ENCODE measurements around the gene MAP3K20. TPM values are rescaled to one million over a fixed set of nuclear protein-coding genes. Genes with fewer than 3 reads are reported as not detected.

Gene MAP3K20
- total and polyA plus RNA-seq, 2 donors: 11.2 to 15.1 TPM

DNA sequence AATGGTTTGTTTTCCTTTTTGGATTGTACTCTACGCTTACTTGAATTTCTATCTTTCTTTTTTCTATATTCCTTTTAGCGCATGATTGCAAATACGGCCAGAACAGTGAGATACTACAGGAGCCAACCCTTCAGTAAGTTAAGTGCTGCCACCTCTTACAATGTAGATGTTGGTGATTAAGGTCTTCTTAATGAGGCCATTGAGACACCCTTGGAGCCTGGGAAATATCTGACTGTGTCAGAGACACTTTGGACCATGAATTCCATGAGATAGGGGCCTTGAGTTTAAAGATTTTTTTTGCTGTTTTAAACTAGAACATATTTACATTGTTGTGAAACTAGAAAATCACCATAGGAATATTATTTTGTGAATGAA lies 27.1 kb upstream of the MAP3K20 start:
- 98% methylated on average over 3 of the region's 3 CpGs for WGBS
- Histone ChIP-seq H3K36me3 (ENCODE audit: control insufficient read depth in 2 of 2, insufficient read depth in 2 of 2, low read length in 1 of 2) (no peaks in the 10 kb centered on the region), H3K27me3 (ENCODE audit: control insufficient read depth in 2 of 2, insufficient read depth in 1 of 2, low read length in 1 of 2) (no peaks in the 10 kb centered on the region), H3K4me3 (ENCODE audit: low read length in 2 of 2) (no peak overlapping the region), H3K4me1 (ENCODE audit: control insufficient read depth in 2 of 2, insufficient read depth in 2 of 2, low read length in 2 of 2) (no peaks in the 10 kb centered on the region), H3K27ac (ENCODE audit: low read depth in 1 of 2, low read length in 1 of 2) (no peak overlapping the region), H3K9me3 (ENCODE audit: control insufficient read depth in 2 of 2, insufficient read depth in 1 of 2, low read length in 1 of 2) (no peaks in the 10 kb centered on the region)
- DNase-seq (ENCODE audit: low read depth in 6 of 9, low spot score in 9 of 9): no peak

DNA sequence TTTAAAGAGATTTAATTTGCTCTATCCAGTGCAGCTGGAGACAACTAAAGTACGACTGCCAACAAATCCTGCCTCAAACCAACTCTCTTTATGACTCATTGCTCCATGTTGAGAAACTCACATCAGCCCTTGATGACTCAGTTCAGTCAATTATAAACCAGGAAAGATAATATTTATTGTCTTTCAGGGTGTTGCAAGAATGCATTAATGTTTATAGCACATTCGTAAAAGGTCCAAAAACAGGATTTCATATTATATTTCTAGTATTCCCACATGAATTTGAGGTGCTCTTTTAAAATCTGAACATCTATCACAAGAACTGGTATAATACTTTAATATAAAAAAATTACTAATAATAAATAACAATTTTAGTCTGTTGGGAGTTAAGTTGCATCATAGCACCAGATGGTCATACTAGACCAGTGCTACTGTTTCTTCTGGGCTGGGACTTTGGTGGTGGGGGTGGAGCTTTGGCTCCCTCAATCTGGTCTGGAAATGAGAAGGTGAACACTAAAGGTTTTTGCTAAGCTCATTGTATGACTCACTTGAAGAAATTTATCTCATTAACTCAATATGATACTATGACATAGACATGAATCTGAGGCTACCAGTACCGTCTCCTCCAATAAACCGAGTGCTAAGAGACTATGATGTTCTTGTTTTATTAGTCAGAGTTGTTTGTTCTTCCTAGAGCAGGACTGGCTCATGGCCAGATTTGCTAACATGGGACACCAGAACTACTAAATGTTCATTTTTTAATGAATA lies 26.6 kb upstream of the MAP3K20 start:
- no peaks in the 10 kb centered on the region for H3K27me3 ChIP-seq (ENCODE audit: control insufficient read depth in 2 of 2, insufficient read depth in 1 of 2, low read length in 1 of 2)
- no peaks in the 10 kb centered on the region for H3K4me1 ChIP-seq (ENCODE audit: control insufficient read depth in 2 of 2, insufficient read depth in 2 of 2, low read length in 2 of 2)
- no peak overlapping the region for H3K27ac ChIP-seq (ENCODE audit: low read depth in 1 of 2, low read length in 1 of 2)
- DNase-seq (ENCODE audit: low read depth in 6 of 9, low spot score in 9 of 9): no peak
- no peak overlapping the region for H3K4me3 ChIP-seq (ENCODE audit: low read length in 2 of 2)
- H3K36me3 ChIP-seq (ENCODE audit: control insufficient read depth in 2 of 2, insufficient read depth in 2 of 2, low read length in 1 of 2): no peaks in the 10 kb centered on the region
- WGBS: 92% methylated on average over 4 of the region's 4 CpGs
- no peaks in the 10 kb centered on the region for H3K9me3 ChIP-seq (ENCODE audit: control insufficient read depth in 2 of 2, insufficient read depth in 1 of 2, low read length in 1 of 2)

DNA sequence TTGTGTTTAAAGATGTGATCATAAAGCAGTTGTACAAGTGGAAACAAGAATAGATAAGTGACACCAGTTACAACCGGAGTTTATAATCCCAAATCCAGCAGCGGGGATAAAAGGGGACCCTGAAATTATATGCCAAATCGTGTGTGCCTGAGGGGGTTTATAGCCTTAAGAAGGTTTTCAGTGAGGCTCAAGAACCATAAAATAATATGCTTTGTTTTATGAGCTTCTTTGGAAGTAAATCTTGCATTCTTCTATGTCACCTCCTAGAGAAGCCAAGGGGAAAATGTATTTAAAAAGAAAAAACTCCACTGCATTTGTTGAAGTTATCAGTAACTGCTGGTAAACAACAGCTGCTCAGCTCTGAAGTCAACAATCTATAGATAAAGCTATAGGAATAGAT lies 25.8 kb upstream of the MAP3K20 start:
- H3K4me1 ChIP-seq (ENCODE audit: control insufficient read depth in 2 of 2, insufficient read depth in 2 of 2, low read length in 2 of 2): no peaks in the 10 kb centered on the region
- H3K27me3 ChIP-seq (ENCODE audit: control insufficient read depth in 2 of 2, insufficient read depth in 1 of 2, low read length in 1 of 2): no peaks in the 10 kb centered on the region
- DNase-seq (ENCODE audit: low read depth in 6 of 9, low spot score in 9 of 9): no peak
- H3K36me3 ChIP-seq (ENCODE audit: control insufficient read depth in 2 of 2, insufficient read depth in 2 of 2, low read length in 1 of 2): no peaks in the 10 kb centered on the region
- no peak overlapping the region for H3K27ac ChIP-seq (ENCODE audit: low read depth in 1 of 2, low read length in 1 of 2)
- WGBS: 92% methylated on average over 3 of the region's 3 CpGs
- no peak overlapping the region for H3K4me3 ChIP-seq (ENCODE audit: low read length in 2 of 2)
- H3K9me3 ChIP-seq (ENCODE audit: control insufficient read depth in 2 of 2, insufficient read depth in 1 of 2, low read length in 1 of 2): no peaks in the 10 kb centered on the region

DNA sequence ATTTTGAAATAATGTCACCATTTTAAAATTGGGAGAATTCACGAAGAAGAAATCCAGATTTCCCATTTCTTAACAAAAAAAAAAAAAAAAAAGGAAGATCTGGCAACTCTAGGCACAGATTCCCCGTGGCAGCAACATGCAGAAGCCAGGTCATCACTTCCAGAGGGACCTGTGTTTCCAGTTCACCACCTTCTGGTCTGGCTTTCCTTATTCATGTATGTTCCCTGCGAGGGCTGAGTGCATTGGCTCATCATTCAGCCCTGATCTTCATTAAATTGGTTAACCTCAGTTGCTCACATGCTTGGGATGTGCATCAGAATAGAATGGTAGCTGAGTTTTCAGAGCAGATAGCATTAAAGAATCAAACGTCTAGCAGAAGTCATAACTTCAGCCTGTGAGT lies 25.0 kb upstream of the MAP3K20 start:
- H3K4me1 ChIP-seq (ENCODE audit: control insufficient read depth in 2 of 2, insufficient read depth in 2 of 2, low read length in 2 of 2): no peaks in the 10 kb centered on the region
- no peak overlapping the region for H3K27ac ChIP-seq (ENCODE audit: low read depth in 1 of 2, low read length in 1 of 2)
- DNase-seq (ENCODE audit: low read depth in 6 of 9, low spot score in 9 of 9): no peak
- no peaks in the 10 kb centered on the region for H3K36me3 ChIP-seq (ENCODE audit: control insufficient read depth in 2 of 2, insufficient read depth in 2 of 2, low read length in 1 of 2)
- H3K27me3 ChIP-seq (ENCODE audit: control insufficient read depth in 2 of 2, insufficient read depth in 1 of 2, low read length in 1 of 2): no peaks in the 10 kb centered on the region
- 94% methylated on average over 4 of the region's 4 CpGs for WGBS
- H3K4me3 ChIP-seq (ENCODE audit: low read length in 2 of 2): no peak overlapping the region
- no peaks in the 10 kb centered on the region for H3K9me3 ChIP-seq (ENCODE audit: control insufficient read depth in 2 of 2, insufficient read depth in 1 of 2, low read length in 1 of 2)

DNA sequence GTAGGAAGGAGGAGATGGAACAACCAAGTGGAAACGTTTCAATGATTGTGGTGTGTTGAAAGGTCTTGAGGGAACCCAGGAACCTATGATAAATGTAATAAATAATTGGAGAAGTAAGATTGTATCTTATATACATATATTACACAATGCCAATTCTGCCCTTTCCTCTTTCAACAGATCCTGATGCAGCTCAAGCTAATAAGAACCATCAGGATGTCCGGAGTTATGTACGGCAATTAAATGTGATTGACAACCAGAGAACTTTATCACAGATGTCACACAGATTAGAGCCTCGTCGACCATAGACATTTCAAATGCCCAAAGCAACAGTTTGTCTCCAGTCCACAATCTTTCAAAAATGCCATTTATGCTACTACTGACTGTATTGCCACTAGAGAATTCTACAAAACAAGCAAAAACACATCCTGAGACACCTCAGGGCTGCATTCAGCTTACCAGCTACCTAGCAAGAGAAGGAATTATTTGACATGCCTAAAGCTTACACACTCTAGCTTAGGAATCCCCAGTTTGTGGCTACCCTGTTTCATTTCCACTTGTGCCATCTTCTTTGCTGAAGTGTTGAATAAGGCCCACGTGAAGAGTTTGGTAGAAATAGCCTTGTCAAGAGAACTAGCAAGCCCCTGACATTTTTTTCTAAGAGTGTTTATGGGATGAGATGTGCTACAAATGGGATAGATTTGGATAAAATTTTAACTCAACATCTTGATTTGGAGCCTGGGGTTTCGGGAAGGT lies 24.0 kb upstream of the MAP3K20 start:
- Histone ChIP-seq H3K27me3 (ENCODE audit: control insufficient read depth in 2 of 2, insufficient read depth in 1 of 2, low read length in 1 of 2) (no peaks in the 10 kb centered on the region), H3K4me1 (ENCODE audit: control insufficient read depth in 2 of 2, insufficient read depth in 2 of 2, low read length in 2 of 2) (no peaks in the 10 kb centered on the region), H3K9me3 (ENCODE audit: control insufficient read depth in 2 of 2, insufficient read depth in 1 of 2, low read length in 1 of 2) (no peaks in the 10 kb centered on the region), H3K36me3 (ENCODE audit: control insufficient read depth in 2 of 2, insufficient read depth in 2 of 2, low read length in 1 of 2) (no peaks in the 10 kb centered on the region), H3K27ac (ENCODE audit: low read depth in 1 of 2, low read length in 1 of 2) (no peak overlapping the region), H3K4me3 (ENCODE audit: low read length in 2 of 2) (no peak overlapping the region)
- 94% methylated on average over 7 of the region's 7 CpGs for WGBS
- no peak for DNase-seq (ENCODE audit: low read depth in 6 of 9, low spot score in 9 of 9)

DNA sequence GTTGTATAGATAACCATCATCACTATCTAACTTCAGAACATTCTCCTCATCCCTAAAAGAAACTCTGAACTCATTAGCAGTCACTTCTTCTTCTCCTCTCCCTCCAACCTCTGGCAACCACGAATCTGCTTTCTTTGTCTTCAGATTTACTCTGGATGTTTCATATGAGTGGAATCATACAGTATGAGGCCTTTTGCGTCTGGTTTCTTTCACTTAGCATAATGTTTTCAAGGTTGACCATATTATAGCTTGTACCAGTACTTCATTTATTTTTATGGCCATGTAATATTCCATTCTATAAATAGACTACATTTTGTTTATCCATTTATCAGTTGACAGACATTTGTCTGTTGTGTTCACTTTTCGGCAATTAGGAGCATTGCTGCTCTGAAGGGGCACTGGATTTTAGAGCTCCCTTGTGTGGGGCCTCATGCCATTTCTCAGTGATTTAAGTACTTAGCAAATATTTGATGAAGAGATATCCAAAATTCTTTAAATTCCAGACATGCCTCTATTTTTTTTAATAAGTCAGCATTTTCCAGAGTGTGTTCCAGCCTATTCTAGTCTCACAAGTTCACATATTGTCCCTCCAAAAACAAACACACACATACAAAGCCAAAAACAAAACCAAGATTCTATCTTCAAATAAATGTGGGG lies 22.5 kb upstream of the MAP3K20 start:
- Histone ChIP-seq H3K27me3 (ENCODE audit: control insufficient read depth in 2 of 2, insufficient read depth in 1 of 2, low read length in 1 of 2) (no peaks in the 10 kb centered on the region), H3K9me3 (ENCODE audit: control insufficient read depth in 2 of 2, insufficient read depth in 1 of 2, low read length in 1 of 2) (no peaks in the 10 kb centered on the region), H3K4me3 (ENCODE audit: low read length in 2 of 2) (no peak overlapping the region), H3K27ac (ENCODE audit: low read depth in 1 of 2, low read length in 1 of 2) (no peak overlapping the region), H3K4me1 (ENCODE audit: control insufficient read depth in 2 of 2, insufficient read depth in 2 of 2, low read length in 2 of 2) (no peaks in the 10 kb centered on the region), H3K36me3 (ENCODE audit: control insufficient read depth in 2 of 2, insufficient read depth in 2 of 2, low read length in 1 of 2) (no peaks in the 10 kb centered on the region)
- WGBS: 97% methylated on average over 3 of the region's 3 CpGs
- no peak for DNase-seq (ENCODE audit: low read depth in 6 of 9, low spot score in 9 of 9)

DNA sequence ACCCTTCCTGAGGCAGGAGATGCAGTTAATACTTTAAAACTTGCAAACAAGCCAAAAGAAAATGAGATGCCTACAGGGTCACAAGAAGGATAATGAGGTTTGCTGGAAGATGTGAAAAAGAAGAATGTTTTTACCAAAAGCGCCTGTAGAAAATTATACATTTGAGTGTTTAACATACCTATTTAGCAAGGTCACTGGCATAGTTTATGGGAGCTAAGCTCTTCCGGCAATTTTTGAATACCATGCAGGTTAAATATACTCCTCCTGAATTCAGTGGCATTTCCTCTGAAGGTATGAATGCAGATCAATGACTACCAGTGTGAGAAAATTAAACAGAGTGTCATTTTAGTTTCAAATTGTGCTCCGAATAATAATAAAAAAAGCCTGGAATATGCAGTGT lies 21.2 kb upstream of the MAP3K20 start:
- Histone ChIP-seq H3K27me3 (ENCODE audit: control insufficient read depth in 2 of 2, insufficient read depth in 1 of 2, low read length in 1 of 2) (no peaks in the 10 kb centered on the region), H3K9me3 (ENCODE audit: control insufficient read depth in 2 of 2, insufficient read depth in 1 of 2, low read length in 1 of 2) (no peaks in the 10 kb centered on the region), H3K4me1 (ENCODE audit: control insufficient read depth in 2 of 2, insufficient read depth in 2 of 2, low read length in 2 of 2) (no peaks in the 10 kb centered on the region), H3K36me3 (ENCODE audit: control insufficient read depth in 2 of 2, insufficient read depth in 2 of 2, low read length in 1 of 2) (no peaks in the 10 kb centered on the region), H3K27ac (ENCODE audit: low read depth in 1 of 2, low read length in 1 of 2) (no peak overlapping the region), H3K4me3 (ENCODE audit: low read length in 2 of 2) (no peak overlapping the region)
- 98% methylated on average over 3 of the region's 3 CpGs for WGBS
- DNase-seq (ENCODE audit: low read depth in 6 of 9, low spot score in 9 of 9): no peak

DNA sequence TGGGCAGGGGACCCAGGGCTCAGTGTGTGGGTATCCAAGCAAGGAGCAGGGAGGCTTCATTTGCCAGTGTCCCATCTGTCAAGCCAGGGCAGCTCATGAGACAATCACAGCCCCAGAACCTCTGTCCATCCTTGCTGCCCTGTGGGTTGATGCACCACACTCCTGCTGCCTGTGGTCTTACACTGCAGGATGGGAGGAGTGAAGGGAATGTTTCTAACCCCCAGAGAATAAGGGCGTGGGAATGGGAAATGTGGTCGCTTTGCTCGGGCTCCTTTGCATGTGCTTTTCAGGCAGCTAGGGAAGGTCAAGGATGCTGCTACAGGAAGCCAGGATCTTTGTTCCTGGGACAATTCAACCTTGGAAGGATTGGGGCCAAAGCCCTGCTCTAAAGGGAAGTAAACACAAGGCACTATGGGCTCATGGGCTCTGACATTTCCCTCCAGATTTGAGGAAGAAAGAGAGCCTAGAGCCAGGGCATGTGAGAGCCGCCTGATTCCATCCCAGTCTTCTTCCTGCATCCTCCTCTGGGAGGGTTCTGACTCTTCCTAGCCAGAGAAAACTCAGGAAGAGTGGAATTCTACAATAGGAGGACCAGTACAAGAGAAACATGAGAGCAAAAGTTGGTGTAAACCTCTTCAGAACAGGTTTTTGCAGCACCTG lies 18.8 kb upstream of the MAP3K20 start:
- Histone ChIP-seq H3K27me3 (ENCODE audit: control insufficient read depth in 2 of 2, insufficient read depth in 1 of 2, low read length in 1 of 2) (no peaks in the 10 kb centered on the region), H3K9me3 (ENCODE audit: control insufficient read depth in 2 of 2, insufficient read depth in 1 of 2, low read length in 1 of 2) (no peaks in the 10 kb centered on the region)
- 95% methylated on average over 4 of the region's 4 CpGs for WGBS

DNA sequence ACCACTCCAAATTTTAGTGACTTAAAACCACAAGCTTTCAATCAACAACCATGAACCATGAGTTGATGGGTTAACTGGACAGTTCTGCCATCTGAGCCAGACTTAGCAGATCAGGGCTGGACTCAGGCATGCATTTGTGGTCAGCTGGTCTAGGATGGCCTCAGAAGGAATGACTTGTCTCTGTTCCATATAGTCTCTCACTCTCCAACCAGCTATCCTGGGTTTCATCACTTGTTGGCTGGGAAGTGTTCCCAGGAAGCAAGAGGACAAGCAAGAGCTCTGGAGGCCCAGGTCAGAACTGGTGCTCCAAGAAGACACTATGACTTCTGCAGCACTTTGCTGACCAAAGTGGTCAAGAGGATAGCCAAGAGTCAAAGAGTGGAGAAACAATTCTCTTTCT lies 17.5 kb upstream of the MAP3K20 start:
- Histone ChIP-seq H3K4me3 (ENCODE audit: low read length in 2 of 2) (no peak overlapping the region), H3K27ac (ENCODE audit: low read depth in 1 of 2, low read length in 1 of 2) (no peak overlapping the region), H3K27me3 (ENCODE audit: control insufficient read depth in 2 of 2, insufficient read depth in 1 of 2, low read length in 1 of 2) (no peaks in the 10 kb centered on the region), H3K4me1 (ENCODE audit: control insufficient read depth in 2 of 2, insufficient read depth in 2 of 2, low read length in 2 of 2) (no peaks in the 10 kb centered on the region), H3K9me3 (ENCODE audit: control insufficient read depth in 2 of 2, insufficient read depth in 1 of 2, low read length in 1 of 2) (no peaks in the 10 kb centered on the region), H3K36me3 (ENCODE audit: control insufficient read depth in 2 of 2, insufficient read depth in 2 of 2, low read length in 1 of 2) (no peaks in the 10 kb centered on the region)
- DNase-seq (ENCODE audit: low read depth in 6 of 9, low spot score in 9 of 9): no peak

More for the DNA sequence above, 18.8 kb upstream of the MAP3K20 start:
- no peak for DNase-seq (ENCODE audit: low read depth in 6 of 9, low spot score in 9 of 9)
- Histone ChIP-seq H3K27ac (ENCODE audit: low read depth in 1 of 2, low read length in 1 of 2) (no peak overlapping the region), H3K4me1 (ENCODE audit: control insufficient read depth in 2 of 2, insufficient read depth in 2 of 2, low read length in 2 of 2) (no peaks in the 10 kb centered on the region), H3K4me3 (ENCODE audit: low read length in 2 of 2) (no peak overlapping the region), H3K36me3 (ENCODE audit: control insufficient read depth in 2 of 2, insufficient read depth in 2 of 2, low read length in 1 of 2) (no peaks in the 10 kb centered on the region)

Data from thymus (tissue), 11 donors.